HepG2 (cell line): ENCODE data around the gene JAG1. TPM values are rescaled to one million over a fixed set of nuclear protein-coding genes. Genes with fewer than 3 reads are reported as not detected.

Experiments
- ATF5 ChIP-seq: sonication (generic); formaldehyde crosslinking; IDR thresholded peaks from 2 replicates; pipeline ENCODE4 v1.4.0; 2020; ENCODE audit warnings: mild to moderate bottlenecking, low read depth, missing genetic modification reagents
- BCLAF1 ChIP-seq: fragments of 450-650 bp; IDR thresholded peaks from 2 replicates; pipeline ENCODE4 v1.6.1; 2017; ENCODE audit warnings: mild to moderate bottlenecking
- ERF ChIP-seq: IDR thresholded peaks from 2 replicates; pipeline ENCODE4 v1.6.1; 2018; ENCODE audit warnings: missing biosample characterization, missing genetic modification reagents
- IRX3 ChIP-seq: sonication (generic); formaldehyde crosslinking; IDR thresholded peaks from 2 replicates; pipeline ENCODE4 v1.8.1; 2023; ENCODE audit warnings: mild to moderate bottlenecking, low read depth, missing genetic modification reagents, borderline replicate concordance
- KAT7 ChIP-seq: IDR thresholded peaks from 2 replicates; pipeline ENCODE4 v1.6.1; 2018; ENCODE audit warnings: borderline replicate concordance, missing compliant biosample characterization
- KDM4B ChIP-seq: sonication (generic); formaldehyde crosslinking; IDR thresholded peaks from 2 replicates; pipeline ENCODE4 v1.4.0; 2020; ENCODE audit warnings: missing genetic modification reagents
- MIER3 ChIP-seq: IDR thresholded peaks from 2 replicates; pipeline ENCODE4 v1.6.1; 2016; ENCODE audit warnings: missing compliant biosample characterization, borderline replicate concordance
- MXD3 ChIP-seq: IDR thresholded peaks from 2 replicates; pipeline ENCODE4 v1.6.1; 2016; ENCODE audit warnings: mild to moderate bottlenecking, missing biosample characterization, missing genetic modification reagents
- NFKB2 ChIP-seq: sonication (generic); formaldehyde crosslinking; IDR thresholded peaks from 2 replicates; pipeline ENCODE4 v1.4.0; 2020; ENCODE audit warnings: missing genetic modification reagents, borderline replicate concordance
- NFRKB ChIP-seq: fragments of 450-650 bp; IDR thresholded peaks from 2 replicates; pipeline ENCODE4 v1.6.1; 2017
- PAXIP1 ChIP-seq: sonication (generic); formaldehyde crosslinking; conservative IDR thresholded peaks from 2 replicates; pipeline ENCODE4 v1.4.0; 2020; ENCODE audit warnings: mild to moderate bottlenecking, missing genetic modification reagents, moderate library complexity
- POLR2AphosphoS2 ChIP-seq: IDR thresholded peaks from 2 replicates; pipeline ENCODE4 v1.6.1; 2011; ENCODE audit warnings: low read depth, low read length, improper control_type of control experiment
- RCOR2 ChIP-seq: IDR thresholded peaks from 2 replicates; pipeline ENCODE4 v1.6.1; 2016; ENCODE audit warnings: missing biosample characterization, missing genetic modification reagents
- TOE1 ChIP-seq: sonication (generic); formaldehyde crosslinking; IDR thresholded peaks from 2 replicates; pipeline ENCODE4 v1.4.0; 2020; ENCODE audit warnings: mild to moderate bottlenecking, missing genetic modification reagents
- ZBTB2 ChIP-seq: sonication (generic); formaldehyde crosslinking; IDR thresholded peaks from 2 replicates; pipeline ENCODE4 v1.8.0; 2022; ENCODE audit warnings: low read depth, missing genetic modification reagents
- ZMYM4 ChIP-seq: sonication (generic); formaldehyde crosslinking; IDR thresholded peaks from 2 replicates; pipeline ENCODE4 v1.8.1; 2023; ENCODE audit warnings: mild to moderate bottlenecking, missing genetic modification reagents
- ZNF3 ChIP-seq: IDR thresholded peaks from 2 replicates; pipeline ENCODE4 v1.7.0; 2017; ENCODE audit warnings: inconsistent platforms
- ZNF333 ChIP-seq: sonication (generic); formaldehyde crosslinking; IDR thresholded peaks from 2 replicates; pipeline ENCODE4 v1.4.0; 2020; ENCODE audit warnings: mild to moderate bottlenecking, missing genetic modification reagents, borderline replicate concordance
- ZNF350 ChIP-seq: sonication (generic); formaldehyde crosslinking; IDR thresholded peaks from 2 replicates; pipeline ENCODE4 v1.4.0; 2020; ENCODE audit warnings: mild to moderate bottlenecking, low read depth, missing genetic modification reagents, borderline replicate concordance
- ZNF362 ChIP-seq: sonication (generic); formaldehyde crosslinking; IDR thresholded peaks from 2 replicates; pipeline ENCODE4 v1.4.0; 2020; ENCODE audit warnings: missing genetic modification reagents, mild to moderate bottlenecking, borderline replicate concordance
- ZNF569 ChIP-seq: sonication (generic); formaldehyde crosslinking; IDR thresholded peaks from 2 replicates; pipeline ENCODE4 v1.5.0; 2020; ENCODE audit warnings: mild to moderate bottlenecking, missing genetic modification reagents, moderate library complexity, borderline replicate concordance
- ZNF703 ChIP-seq: sonication (generic); formaldehyde crosslinking; IDR thresholded peaks from 2 replicates; pipeline ENCODE4 v1.5.1; 2020; ENCODE audit warnings: missing genetic modification reagents, mild to moderate bottlenecking, moderate library complexity, borderline replicate concordance
- polyA plus RNA-seq, 8 experiments: library from polyadenylated mRNA; depleted of rRNA in 3 of 8; stranded (reverse) in 7 of 8; unstranded in 1 of 8; fragments of >200 nt; fragmentation: Illumina TruSeq in 4 of 8; extraction: Trizol in 4 of 8; gene quantifications; 2 replicates each; pipeline versions ENCODE4 v1.2.1 to v1.2.3, GENCODE V29; 2011 to 2016; ENCODE audit warnings: low read depth in 4 of 8, missing spikeins in 1 of 8, mixed read lengths in 1 of 8; ENCODE audit not compliant: insufficient read depth in 1 of 8
- total RNA-seq, 5 experiments: library from RNA; depleted of rRNA; stranded (reverse); fragments of >200 nt; fragmentation: Illumina TruSeq; extraction: Trizol; gene quantifications; 2 replicates each; pipeline ENCODE4 v1.2.3, GENCODE V29; 2016; ENCODE audit warnings: low read depth in 1 of 5

Gene JAG1
- total and polyA plus RNA-seq, 2 of the 13 experiments (the other 11 are each of a cell fraction or from before 2014, with no cell fraction given), result 47.1 to 56.3 TPM

- no peak for TF ChIP-seq BCLAF1
- TF ChIP-seq ZNF703 (CRISPR knock-in tag), result no peak
- no peak for TF ChIP-seq ZNF569 (CRISPR knock-in tag)
- no peak for TF ChIP-seq ATF5 (CRISPR knock-in tag)
- no peak; the same call in 1 of the 2 replicates for TF ChIP-seq ERF (CRISPR knock-in tag)
- TF ChIP-seq IRX3, result no peak
- no peak for TF ChIP-seq KAT7 (CRISPR knock-in tag)
- TF ChIP-seq ZNF350 (CRISPR knock-in tag), result no peak
- TF ChIP-seq ZNF3, result no peak
- no peak for TF ChIP-seq ZBTB2 (CRISPR knock-in tag)
- TF ChIP-seq NFRKB, result no peak
- no peak for TF ChIP-seq ZNF362 (CRISPR knock-in tag)
- no peak for TF ChIP-seq PAXIP1 (CRISPR knock-in tag)
- no peak; the same call in 1 of the 2 replicates for TF ChIP-seq MIER3 (CRISPR knock-in tag)
- no peak for TF ChIP-seq ZMYM4 (CRISPR knock-in tag)
- TF ChIP-seq POLR2AphosphoS2, result no peak
- no peak for TF ChIP-seq MXD3 (CRISPR knock-in tag)
- TF ChIP-seq TOE1 (CRISPR knock-in tag), result no peak
- TF ChIP-seq NFKB2, result no peak
- TF ChIP-seq RCOR2, result peak; percentile 64; the same call in 1 of the 2 replicates
- no peak for TF ChIP-seq ZNF333
- no peak for TF ChIP-seq KDM4B
Observed at GRCh38 chr20:10715035-10715434, 41.2 kb upstream of the JAG1 start (continued).
